GM18867 (cell line): ENCODE data around the gene QTRT2.

ENCODE experiments used
- ATAC-seq: cut with Tn5 transposase; IDR thresholded peaks from one replicate; pipeline ENCODE4 v1.9.1; 2021; ENCODE audit warnings: mild to moderate bottlenecking, moderate library complexity; ENCODE audit not compliant: unreplicated experiment

Gene QTRT2

DNA sequence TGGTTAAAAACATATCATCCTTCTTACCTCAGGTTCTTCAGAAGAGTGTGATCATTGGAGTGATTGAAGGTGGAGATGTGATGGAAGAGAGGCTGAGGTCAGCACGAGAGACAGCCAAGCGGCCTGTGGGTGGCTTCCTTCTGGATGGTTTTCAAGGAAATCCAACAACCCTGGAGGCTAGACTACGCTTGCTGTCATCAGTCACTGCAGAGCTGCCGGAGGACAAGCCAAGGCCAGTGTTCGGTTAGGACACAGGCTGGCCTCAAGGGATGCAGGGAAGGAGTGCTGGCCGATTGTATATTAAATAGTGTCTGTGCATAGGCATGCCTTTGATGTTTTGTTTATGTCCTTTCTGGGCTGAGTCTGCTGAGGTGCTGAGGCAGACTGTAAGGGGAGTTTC is 20.2 kb downstream of the QTRT2 start:
- no peak for ATAC-seq

DNA sequence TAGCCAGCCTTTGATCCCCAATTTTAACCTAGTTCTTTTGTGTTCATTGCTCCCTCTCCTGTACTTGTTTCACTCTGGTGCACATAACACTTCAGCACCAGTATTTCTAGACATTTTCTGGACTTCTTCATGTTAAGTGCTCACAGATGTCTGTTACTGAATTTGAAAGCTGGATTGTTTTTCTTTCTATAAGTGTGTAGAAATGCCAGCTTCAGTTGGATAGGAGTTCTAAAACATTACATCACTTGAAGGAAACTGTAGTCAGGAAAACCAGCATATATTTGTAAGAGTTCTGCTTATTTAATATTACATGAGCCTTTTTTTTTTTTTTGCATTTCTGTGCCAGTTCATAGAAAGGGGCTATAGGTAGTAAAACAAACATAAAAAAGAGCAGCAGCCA is 21.6 kb downstream of the QTRT2 start:
- no peak for ATAC-seq

DNA sequence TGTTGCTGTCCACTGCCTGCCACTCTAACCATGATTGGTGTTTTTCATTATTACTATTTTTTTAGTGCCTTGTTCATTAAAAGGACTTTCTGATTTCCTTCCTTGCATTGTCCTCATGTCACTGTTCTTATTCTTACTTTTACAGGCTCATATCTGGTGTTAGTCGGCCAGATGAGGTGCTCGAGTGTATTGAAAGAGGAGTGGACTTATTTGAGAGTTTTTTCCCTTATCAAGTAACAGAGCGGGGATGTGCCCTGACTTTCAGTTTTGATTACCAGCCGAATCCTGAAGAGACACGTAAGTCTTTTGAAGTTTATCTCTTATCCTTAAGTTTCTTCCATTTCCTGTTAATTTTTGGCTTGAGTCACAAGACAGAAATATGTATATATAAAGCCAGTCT is 23.2 kb downstream of the QTRT2 start:
- ATAC-seq: no peak

DNA sequence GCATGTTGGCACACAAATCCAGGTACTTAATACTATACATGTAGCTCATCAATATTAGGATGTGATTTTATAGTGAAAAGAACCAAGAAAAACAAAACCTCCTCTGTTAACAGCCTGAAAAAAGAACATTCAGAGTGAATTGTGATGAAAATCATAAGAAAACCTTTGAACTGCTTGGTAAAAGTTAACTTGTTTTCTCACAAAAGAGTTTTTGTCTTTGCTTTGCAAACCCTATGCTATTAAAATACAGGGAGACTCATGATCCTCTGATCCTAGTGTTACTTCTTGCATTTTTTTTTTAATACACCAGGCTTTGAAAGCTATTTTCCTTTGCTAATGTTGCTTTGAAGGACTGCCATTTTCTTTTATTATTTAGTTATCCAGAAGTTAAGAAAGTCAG is 23.7 kb downstream of the QTRT2 start:
- ATAC-seq: no peak

DNA sequence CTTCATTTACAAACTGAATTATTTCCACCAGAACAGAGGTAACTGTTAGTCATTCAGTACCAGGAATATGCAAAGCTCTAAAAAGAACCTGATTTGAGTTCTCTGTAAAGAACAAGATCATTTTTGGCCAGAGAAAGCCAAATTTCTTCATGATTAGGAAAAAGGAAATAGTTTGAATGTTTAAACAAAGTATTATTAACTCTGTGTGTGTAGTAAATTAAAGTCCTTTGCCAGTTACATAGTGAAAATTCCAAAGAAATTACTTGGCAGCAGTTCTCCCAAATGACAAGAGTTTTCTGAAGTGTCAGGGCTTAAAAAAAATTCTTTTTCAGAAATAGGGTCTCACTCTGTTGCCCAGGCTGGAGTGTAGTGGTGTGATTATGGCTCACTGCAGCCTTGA is 24.5 kb downstream of the QTRT2 start:
- ATAC-seq: no peak

DNA sequence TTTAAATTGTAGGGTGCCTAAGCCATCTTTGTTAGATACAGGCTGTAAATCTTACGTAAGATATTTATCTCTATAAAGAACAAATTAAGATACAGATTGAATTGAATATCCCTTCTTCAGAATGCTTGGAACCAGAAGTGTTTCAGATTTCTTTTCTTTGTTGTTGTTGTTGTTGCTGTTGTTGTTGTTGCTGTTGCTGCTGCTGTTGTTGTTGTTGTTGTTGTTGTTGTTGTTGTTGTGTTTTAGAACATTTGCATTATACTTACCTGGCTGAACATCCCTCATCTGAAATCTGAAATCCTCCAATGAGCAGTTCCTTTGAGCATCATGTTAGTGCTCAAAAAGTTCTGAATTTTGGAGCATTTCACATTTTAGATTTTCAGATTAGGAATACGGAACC is 26.6 kb downstream of the QTRT2 start:
- no peak for ATAC-seq

DNA sequence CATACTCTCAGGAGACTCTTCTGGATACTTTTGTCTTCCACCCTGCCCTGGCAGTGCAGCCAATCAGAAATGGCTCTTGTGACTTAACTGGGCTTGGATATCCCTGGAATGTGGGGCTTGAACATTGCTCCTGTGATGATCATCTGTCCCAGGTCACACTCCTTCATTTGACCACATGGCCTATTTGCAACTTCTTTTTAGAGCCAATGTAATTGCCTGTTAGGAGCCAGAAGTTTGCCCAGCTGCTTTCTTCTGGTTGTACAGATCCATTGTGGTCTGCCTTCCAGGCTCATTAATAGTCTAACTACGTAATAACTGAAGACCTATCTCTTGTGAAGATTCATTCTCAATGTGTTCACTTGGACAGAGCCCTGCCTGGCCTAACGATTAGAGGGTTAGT is 29.8 kb downstream of the QTRT2 start:
- no peak for ATAC-seq

DNA sequence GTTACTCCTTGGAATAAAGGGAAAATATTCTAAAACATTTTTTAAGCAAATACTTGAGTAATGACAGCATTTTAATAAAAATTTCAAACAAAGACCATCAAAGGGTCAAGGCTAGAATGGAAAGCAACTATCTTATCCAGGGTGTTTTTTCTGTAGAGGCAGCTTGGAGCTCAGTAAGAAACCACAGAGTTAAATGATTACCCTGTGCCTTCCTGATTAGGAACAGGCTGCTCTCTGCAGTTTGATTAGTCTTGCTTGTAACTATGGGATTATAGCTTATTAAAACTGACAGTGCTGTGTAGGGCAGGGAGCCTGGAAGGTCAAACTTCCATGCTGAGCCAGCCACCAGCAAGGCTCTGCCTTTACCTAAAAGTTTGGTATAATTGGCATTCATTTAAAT is 33.1 kb downstream of the QTRT2 start:
- no peak for ATAC-seq

DNA sequence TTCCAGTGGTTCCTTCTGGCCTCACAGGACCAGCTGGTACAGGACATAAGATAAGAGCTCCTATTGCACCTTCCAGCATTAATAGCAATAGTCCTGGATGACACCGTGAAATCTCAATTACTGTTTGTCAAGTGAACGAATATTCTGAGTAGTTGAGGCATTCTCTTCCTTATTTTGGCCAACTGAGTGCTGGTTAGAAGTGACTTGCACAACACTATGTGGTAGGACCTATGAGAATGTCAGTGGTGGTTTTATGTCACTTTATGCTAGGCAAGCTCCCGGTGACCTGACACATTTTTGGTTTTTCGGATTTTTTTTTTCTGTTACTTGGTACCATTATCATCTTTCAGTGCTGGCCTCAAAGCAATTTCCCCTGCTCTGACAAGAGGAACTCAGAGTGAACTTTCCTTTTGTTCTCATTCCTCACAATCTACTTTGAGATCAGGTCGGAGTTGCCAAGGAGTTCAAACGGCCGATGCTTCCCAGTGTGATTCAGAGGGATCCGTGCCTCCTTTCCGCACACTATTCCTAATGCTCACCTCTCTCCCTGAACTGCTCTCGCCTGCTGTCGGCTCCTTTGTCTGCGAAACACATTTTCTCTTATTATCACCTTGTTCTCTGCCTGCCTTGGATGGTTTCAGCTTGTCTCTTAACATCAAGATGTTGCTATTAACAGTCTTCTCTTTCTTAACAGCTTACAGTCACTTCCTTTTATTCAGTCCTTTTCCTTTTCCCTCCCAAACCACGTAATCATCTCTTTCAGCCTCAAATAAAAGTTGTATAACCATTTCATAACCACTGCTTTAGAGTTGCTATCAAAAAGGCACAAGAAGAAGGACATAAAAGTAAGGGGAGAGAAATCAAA is 35.8 kb downstream of the QTRT2 start:
- ATAC-seq: no peak

DNA sequence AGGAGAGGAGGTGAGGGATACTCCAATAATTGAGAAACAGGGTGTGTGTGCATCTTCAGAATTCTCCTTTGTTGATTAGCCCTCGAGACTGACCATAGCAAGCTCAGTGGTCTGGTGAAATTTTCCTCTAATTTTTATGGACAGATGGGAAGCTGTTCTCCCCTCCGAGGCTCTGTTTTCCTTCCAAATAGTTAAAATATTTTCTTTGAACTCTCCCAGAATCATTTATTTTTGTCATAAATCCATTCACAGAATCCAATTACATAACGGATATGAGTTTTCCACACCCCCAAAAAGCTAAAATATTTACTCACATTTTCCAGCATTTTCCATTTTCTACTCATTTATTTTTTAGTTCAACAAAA is 36.5 kb downstream of the QTRT2 start:
- ATAC-seq: no peak

DNA sequence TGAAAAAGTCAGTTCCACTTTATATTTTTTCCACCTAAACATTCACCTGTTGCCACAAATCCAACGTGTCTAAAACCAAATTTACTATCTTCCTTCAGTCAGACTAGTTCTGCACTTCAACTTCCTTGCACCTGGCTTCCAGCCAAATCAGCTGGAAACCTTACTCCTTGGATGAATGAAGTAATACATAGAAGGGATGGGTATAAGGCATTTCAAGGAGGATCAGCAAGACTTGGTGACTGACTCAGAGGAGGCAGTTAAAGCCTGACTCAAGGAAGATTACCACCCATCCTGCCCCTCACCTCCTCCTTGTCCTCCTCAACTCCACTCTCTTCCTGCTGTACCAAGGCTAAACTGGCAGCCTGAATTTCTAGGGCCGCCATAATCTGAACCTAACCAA is 37.1 kb downstream of the QTRT2 start:
- no peak for ATAC-seq

DNA sequence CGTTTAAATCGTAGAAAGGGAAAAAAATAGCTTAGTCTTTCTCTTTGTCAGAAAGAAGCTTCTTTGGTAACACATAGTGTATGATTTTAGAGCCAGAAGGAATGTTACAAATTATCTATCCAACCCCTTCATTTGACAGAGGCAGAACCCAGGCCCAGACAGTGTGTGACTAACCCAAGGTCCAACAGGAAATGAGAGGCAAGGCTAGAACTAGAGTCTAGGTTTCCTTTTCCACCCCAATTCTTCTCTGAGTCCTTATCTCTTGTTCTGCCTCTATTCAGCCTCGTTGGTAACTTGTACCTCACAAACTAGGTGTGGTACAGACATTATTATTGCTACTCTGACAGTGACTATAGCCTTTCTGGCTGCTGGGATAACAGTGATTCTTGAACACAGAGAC is 39.3 kb downstream of the QTRT2 start:
- ATAC-seq: no peak

DNA sequence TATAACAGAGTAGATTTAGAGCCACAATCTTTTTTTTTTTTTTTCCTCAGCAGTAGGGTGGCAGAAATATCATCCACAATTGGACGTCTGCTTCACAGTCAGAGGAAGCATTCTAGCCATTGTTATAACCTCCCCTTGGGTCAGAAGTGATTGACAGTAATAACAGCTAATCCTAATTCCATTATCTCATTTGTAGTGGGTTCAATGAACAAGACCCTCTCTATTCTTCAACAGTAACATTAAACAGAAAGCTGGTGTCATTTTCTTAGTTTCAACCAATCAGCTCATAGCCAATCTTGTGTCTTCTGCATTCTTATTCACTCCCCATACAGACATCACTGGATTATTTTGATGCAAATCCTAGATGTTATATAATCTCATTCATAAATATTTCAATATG is 44.6 kb downstream of the QTRT2 start:
- no peak for ATAC-seq

DNA sequence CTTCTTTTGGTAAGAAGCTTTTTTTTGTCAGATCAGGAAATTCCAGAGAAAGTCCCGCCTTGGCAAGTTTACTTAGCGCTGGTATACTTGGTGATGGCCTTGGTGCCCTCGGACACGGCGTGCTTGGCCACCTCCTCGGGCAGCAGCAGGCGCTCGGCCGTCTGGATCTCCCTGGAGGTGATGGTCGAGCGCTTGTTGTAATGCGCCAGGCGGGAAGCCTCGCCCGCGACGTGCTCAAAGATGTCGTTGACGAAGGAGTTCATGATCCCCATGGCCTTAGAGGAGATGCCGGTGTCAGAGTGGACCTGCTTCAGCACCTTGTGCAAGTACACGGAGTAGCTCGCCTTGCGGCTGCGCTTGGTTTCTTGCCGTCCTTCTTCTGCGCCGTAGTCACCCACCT is 46.6 kb downstream of the QTRT2 start:
- no peak for ATAC-seq

DNA sequence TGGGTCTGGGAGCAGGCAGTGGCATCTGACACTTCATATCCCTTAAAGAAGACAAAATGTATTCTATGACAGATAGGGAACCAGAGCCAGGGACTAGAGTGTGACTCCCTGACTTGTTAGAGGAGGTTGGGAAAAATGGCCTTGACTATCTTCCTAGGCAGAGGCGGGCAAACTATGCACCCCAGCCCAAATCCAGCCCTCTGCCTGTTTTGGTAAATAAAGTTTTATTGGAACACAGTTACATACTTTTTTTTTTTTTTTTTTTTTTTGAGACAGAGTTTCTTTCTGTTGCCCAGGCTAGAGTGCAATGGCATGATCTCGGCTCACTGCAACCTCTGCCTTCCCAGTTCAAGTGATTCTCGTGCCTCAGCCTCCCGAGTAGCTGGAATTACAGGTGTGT is 47.3 kb downstream of the QTRT2 start:
- ATAC-seq: no peak

DNA sequence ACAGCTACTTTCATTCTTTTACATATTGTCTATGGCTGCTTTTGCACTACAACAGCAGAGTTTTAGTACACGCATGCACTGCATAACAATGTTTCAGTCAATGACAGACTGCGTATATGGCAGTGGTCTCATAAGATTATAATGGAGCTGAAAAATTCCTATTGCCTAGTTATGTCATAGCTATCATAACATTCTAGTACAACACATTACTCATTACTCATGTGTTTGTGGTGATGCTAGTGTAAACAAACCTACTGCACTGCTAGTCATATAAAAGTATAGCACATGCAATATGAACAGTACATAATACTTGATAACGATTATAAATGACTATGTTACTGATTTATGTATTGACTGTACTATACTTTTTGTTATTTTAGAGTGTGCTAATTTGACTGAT is 47.9 kb downstream of the QTRT2 start:
- no peak for ATAC-seq

DNA sequence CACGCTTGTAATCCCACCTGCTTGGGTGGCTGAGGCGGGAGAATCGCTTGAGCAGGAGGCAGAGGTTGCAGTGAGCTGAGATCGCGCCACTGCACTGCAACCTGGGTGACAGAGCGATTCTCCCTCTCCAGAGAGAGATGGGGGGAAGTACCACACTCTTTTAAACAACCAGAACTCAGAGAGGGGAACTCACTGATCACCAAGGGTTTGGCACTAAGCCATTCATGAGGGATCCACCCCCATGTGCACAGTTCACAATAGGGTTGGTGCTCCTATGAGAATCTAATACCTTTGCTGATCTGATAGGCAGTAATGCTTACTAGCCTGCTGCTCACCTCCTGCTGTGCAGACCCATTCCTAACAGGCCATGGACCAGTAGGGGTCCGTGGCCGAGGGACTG is 51.6 kb downstream of the QTRT2 start:
- ATAC-seq: no peak

DNA sequence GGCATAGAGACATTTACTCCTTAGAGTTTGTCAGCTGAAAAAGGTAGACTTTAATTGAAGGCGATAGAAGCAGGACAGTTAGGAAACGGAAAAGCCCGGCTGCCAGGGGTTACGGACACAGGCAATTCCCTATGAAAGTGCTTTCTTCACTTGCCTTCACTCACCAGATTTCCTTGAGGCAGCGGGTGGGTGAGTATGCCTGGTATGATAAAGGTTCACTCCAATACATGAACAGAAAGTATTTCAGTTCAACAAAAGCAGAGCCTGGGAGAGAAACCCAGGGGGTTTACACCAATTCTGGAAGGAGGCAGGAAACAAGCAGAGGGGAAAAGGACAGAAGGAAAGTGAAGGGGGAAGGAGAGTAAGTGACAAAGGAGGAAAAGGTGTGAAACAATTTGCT is 53.9 kb downstream of the QTRT2 start:
- no peak for ATAC-seq

DNA sequence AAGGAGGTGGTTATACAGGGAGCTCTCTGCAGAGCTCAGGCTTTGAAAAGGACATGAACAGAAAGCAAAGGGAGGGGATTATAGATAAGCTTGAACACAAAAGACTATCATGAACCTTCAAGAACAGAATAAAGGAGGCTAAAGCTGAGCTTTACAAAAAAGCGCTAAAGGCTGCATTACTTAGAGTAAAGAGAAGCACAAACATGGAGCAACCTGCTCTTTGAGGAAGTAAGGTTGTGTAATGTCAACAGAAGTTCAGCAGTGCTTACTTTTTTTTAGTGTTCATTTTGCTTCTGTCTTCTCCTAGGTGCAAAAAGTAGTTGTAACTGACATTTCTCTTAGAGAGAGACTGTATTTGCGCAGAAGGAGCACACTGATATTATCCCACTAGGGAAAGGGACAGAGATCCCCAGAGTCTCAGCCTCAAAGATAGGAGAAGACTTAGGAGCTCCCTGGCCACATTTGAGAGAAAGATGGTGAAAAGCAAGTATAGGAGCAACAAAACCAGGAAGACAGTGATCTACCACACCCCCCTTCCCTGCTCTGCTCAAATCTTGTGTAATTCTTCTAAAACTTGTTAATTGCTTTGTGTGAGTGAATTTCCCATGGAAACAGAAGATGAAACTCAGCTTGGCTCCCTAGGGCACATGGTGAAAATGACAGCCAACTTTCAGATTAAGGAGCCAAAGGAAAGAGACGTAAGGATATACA is 54.7 kb downstream of the QTRT2 start:
- ATAC-seq: no peak

DNA sequence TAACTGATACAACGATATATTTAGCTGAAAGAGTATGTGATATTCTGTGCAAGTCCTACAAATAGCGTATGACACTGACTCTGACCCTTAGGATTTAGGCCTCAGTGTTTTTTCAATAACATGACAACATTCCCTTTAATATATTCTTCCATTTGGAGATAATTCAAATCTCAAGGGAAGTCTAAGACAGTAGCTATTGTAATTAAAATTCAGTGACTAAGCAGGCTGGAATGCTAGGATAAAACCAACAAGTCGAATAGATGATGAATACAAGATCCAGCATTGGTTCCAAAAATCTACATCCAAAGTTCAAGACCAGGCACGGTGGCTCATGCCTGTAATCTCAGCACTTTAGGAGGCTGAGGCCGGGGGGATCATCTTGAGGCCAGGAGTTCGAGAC is 56.2 kb downstream of the QTRT2 start:
- ATAC-seq: no peak

DNA sequence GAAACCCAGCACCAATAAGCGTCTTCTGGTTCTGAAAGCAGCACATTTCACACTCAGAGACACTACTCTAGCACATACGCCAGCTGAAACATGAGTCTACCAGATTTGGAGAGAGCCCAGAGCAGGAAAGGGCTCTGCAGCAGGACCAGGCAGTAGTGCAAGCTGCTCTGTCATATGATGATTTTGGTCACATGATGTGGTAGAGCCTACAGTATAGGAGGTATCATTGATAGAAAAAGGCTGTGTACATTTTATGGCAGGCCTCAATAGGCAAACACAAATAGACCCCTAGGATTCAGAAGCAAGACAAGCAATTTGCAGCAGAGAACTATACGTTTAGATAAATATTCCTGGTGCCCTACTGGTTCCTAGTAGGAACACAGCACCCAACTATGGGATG is 58.2 kb downstream of the QTRT2 start:
- no peak for ATAC-seq

DNA sequence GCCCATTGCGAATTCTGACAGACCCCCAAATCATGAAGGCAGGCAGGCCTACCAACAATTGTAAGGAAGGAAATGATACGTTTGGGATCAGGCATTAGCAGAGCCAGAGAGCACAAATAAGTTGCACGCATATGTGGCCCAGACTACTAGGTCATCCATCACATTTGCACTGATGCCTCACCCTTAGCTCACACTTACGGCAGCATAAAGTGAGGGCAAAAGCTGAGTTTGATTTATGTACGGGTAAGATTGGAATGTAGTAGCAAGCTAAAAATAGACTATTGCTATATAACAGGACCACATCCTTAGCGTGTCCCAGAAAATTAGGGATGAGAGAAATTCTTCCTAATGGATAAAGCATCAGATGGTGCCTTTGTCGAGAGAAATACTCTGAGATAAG is 58.6 kb downstream of the QTRT2 start:
- no peak for ATAC-seq

DNA sequence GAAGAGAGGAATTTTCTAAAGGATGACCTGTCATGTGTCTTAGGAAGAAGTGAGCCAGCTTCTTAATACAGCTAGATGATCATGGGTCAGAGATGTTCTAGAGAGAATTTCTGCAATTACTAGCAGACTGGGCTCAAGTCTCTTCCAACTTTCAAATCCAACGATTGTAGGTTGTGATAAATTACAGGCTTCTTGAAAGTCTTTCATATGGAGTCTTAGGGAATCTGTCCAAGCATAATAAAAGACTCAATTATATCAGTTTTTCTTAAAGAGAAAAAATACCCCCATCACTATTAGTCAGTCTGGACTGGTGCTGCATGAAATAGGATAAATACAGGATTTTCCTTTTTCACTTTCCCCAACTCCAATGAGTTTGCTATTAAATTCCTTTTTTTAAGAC is 63.2 kb downstream of the QTRT2 start:
- ATAC-seq: no peak
